Loucy (cell line): Measurements from ENCODE around the gene RUNDC3A.

ENCODE experiments used
- H2AFZ ChIP-seq: fragments of 200-600 bp; sonication (generic); 2 replicates; pipeline ENCODE4 v1.6.0; 2016; ENCODE audit warnings: antibody characterized with exemption, mild to moderate bottlenecking, low read length, moderate library complexity
- H3F3A ChIP-seq: fragments of 200-600 bp; 2 replicates; pipeline ENCODE4 v1.6.0; 2016; ENCODE audit warnings: antibody characterized with exemption, low read depth, mild to moderate bottlenecking
- H3K27me3 ChIP-seq: fragments of 200-600 bp; sonication (generic); 2 replicates; pipeline ENCODE4 v1.6.1; 2014; ENCODE audit warnings: low read length, mild to moderate bottlenecking; ENCODE audit not compliant: insufficient read depth, poor library complexity, severe bottlenecking
- H3K36me3 ChIP-seq: fragments of 200-600 bp; sonication (generic); 2 replicates; pipeline ENCODE4 v1.6.1; 2016; ENCODE audit warnings: low read length; ENCODE audit not compliant: insufficient read depth
- H3K4me1 ChIP-seq: fragments of 200-600 bp; sonication (generic); 2 replicates; pipeline ENCODE4 v1.5.1; 2014; ENCODE audit warnings: low read length, mild to moderate bottlenecking; ENCODE audit not compliant: insufficient read depth, poor library complexity, severe bottlenecking
- H3K4me2 ChIP-seq: fragments of 200-600 bp; sonication (generic); 2 replicates; pipeline ENCODE4 v1.6.0; 2014; ENCODE audit warnings: antibody characterized with exemption, low read length, low read depth, mild to moderate bottlenecking; ENCODE audit not compliant: poor library complexity, severe bottlenecking
- H3K4me3 ChIP-seq: fragments of 200-600 bp; sonication (generic); 2 replicates; pipeline ENCODE4 v1.5.1; 2014; ENCODE audit warnings: low read length, mild to moderate bottlenecking, mixed read lengths; ENCODE audit not compliant: poor library complexity, severe bottlenecking
- H3K79me2 ChIP-seq: fragments of 200-600 bp; sonication (generic); 2 replicates; pipeline ENCODE4 v1.6.1; 2014; ENCODE audit warnings: low read length; ENCODE audit not compliant: insufficient read depth
- H3K9ac ChIP-seq: fragments of 200-600 bp; sonication (generic); 2 replicates; pipeline ENCODE4 v1.6.0; 2014; ENCODE audit warnings: mild to moderate bottlenecking, low read depth, low read length, moderate library complexity; ENCODE audit not compliant: poor library complexity, severe bottlenecking
- H3K9me2 ChIP-seq: fragments of 200-600 bp; sonication (generic); replicated peaks from 2 replicates; pipeline ENCODE4 v1.6.1; 2016; ENCODE audit warnings: low read depth, low read length, mixed read lengths
- H3K9me3 ChIP-seq: fragments of 200-600 bp; sonication (generic); 2 replicates; pipeline ENCODE4 v1.6.1; 2014; ENCODE audit warnings: mild to moderate bottlenecking, antibody characterized with exemption, low read length, low read depth; ENCODE audit not compliant: insufficient read depth
- H4K20me1 ChIP-seq: fragments of 200-600 bp; sonication (generic); 2 replicates; pipeline ENCODE4 v1.6.0; 2014; ENCODE audit warnings: antibody characterized with exemption, low read length, mild to moderate bottlenecking; ENCODE audit not compliant: insufficient read depth, poor library complexity, severe bottlenecking
- EZH2phosphoT487 ChIP-seq: fragments of 200-600 bp; IDR thresholded peaks from 2 replicates; pipeline ENCODE4 v1.6.1; 2018; ENCODE audit warnings: antibody characterized with exemption, mild to moderate bottlenecking, moderate library complexity, borderline replicate concordance
- TF ChIP-seq, protein P1 (sequence below): fragments of 200-600 bp; sonication (generic); conservative IDR thresholded peaks from 2 replicates; pipeline ENCODE4 v1.5.1; 2014; ENCODE audit warnings: mild to moderate bottlenecking, antibody characterized with exemption, low read length

The RUNDC3A gene

GRCh38 chr17:44320066-44320465 lies 11.7 kb downstream of the RUNDC3A start:
- Histone ChIP-seq H3K27me3 (no peaks in the 10 kb centered on the region), H3K36me3 (peaks cover 9% of the 10 kb centered on the region; the same call in 1 of the 2 replicates), H3K9me3 (no peaks in the 10 kb centered on the region), H2AFZ (no peak overlapping the region), H3K79me2 (peaks cover 12% of the 10 kb centered on the region), H3F3A (no peaks in the 10 kb centered on the region), H3K4me2 (no peak overlapping the region), H3K9ac (no peak overlapping the region), H3K4me1 (peaks cover 8% of the 10 kb centered on the region), H3K4me3 (no peak overlapping the region), H3K9me2 (no peaks in the 10 kb centered on the region), H4K20me1 (no peaks in the 10 kb centered on the region)
- TF ChIP-seq, protein P1, sequence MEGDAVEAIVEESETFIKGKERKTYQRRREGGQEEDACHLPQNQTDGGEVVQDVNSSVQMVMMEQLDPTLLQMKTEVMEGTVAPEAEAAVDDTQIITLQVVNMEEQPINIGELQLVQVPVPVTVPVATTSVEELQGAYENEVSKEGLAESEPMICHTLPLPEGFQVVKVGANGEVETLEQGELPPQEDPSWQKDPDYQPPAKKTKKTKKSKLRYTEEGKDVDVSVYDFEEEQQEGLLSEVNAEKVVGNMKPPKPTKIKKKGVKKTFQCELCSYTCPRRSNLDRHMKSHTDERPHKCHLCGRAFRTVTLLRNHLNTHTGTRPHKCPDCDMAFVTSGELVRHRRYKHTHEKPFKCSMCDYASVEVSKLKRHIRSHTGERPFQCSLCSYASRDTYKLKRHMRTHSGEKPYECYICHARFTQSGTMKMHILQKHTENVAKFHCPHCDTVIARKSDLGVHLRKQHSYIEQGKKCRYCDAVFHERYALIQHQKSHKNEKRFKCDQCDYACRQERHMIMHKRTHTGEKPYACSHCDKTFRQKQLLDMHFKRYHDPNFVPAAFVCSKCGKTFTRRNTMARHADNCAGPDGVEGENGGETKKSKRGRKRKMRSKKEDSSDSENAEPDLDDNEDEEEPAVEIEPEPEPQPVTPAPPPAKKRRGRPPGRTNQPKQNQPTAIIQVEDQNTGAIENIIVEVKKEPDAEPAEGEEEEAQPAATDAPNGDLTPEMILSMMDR: no peak
- no peak for TF ChIP-seq EZH2phosphoT487

DNA sequence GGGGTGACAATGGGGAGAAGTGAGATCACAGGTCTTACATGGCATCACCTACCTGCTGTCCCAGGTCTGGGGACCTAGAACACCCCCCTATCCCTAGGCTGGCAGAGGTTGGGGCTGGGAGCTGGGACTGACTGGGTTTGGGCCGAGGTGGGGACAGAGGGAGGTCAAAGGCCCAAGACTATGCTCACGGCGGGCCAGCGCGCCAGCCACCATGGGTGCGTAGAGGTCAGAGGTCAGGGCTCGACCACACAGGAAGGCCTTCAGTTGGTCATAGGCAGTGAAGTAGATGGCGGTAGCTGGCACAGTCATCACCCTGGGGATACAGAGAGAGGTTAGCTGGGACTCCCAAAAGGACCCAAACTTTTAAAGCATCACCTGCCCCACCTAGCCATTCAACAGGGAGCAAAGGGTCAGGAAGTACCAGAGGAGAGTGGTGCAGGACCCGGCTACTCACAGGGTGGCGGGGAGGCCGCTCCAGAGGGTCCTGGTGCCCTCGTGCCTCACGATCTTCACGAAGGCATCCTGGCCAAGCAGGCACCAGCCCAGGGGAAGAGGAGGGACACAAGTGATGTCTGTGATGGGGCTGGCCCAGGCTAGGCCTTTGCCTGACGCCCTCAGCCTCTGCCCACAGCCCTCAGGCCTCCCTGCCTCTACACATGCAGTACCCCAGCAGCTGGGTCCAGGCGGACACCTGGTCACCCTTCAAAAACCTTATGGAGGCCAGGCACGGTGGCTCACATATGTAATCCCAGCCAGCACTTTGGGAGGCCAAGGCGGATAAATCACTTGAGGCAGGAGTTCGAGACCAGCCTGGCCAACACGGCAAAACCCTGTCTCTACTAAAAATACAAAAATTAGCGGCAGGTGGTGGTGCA lies 13.1 kb downstream of the RUNDC3A start:
- Histone ChIP-seq H3K9me2 (no peaks in the 10 kb centered on the region), H3K4me1 (peaks cover 8% of the 10 kb centered on the region), H3K9ac (no peak overlapping the region), H3K36me3 (peaks cover 9% of the 10 kb centered on the region; the same call in 1 of the 2 replicates), H3K27me3 (no peaks in the 10 kb centered on the region), H3K9me3 (no peaks in the 10 kb centered on the region), H3K79me2 (peaks cover 12% of the 10 kb centered on the region), H3K4me3 (no peak overlapping the region), H4K20me1 (no peaks in the 10 kb centered on the region), H3K4me2 (no peak overlapping the region), H3F3A (no peaks in the 10 kb centered on the region), H2AFZ (no peak overlapping the region)
- TF ChIP-seq, protein P1: no peak

DNA sequence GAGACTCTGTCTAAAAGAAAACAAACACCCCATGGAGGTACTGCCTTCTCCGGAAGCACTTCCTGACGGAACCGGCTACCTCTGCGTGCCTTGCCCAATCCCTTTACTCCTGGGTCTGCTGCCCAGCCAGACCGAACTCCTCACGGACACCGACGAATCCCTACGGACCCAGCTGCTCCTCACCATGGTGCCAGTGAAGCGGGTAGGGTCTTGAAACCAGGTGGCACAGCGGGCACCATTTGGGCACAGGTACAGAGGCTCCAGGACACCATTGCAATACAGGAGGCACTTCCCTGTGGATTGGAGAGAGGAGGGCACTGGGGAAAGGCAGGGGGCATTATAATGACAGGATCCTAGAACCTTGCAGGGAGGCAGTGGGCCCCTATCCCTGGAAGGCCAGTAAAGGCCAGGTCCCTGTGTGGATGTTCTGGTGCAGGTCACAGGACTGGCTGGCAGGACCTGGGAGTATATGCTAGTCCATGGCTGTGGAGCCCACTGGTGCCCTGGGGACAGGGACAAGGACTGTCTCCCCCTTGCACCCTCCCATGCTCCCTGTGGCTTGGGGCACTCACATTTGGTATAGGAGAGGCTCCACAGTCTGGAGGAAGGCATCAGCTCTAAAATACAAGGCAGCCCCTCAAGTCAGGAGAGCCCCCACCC lies 14.0 kb downstream of the RUNDC3A start:
- Histone ChIP-seq H3K9me2 (no peaks in the 10 kb centered on the region), H3K9ac (no peak overlapping the region), H3K4me3 (no peak overlapping the region), H3K4me2 (no peak overlapping the region), H3K27me3 (no peaks in the 10 kb centered on the region), H3K9me3 (no peaks in the 10 kb centered on the region), H4K20me1 (no peaks in the 10 kb centered on the region), H3K36me3 (peaks cover 9% of the 10 kb centered on the region; the same call in 1 of the 2 replicates), H3F3A (no peaks in the 10 kb centered on the region), H3K79me2 (peaks cover 12% of the 10 kb centered on the region), H2AFZ (no peak overlapping the region), H3K4me1 (peaks cover 8% of the 10 kb centered on the region)
- no peak for TF ChIP-seq EZH2phosphoT487
- TF ChIP-seq, protein P1: no peak
